ENCODE data around the gene PIEZO2.
A peak's percentile ranks its signal among the peaks of the same experiment; 100 is the strongest.
"Not testable (repeated sequence)": the region's sequence is repeated elsewhere in the genome, so short reads cannot be mapped to it uniquely, and the experiment has no call there.

Gene PIEZO2

DNA sequence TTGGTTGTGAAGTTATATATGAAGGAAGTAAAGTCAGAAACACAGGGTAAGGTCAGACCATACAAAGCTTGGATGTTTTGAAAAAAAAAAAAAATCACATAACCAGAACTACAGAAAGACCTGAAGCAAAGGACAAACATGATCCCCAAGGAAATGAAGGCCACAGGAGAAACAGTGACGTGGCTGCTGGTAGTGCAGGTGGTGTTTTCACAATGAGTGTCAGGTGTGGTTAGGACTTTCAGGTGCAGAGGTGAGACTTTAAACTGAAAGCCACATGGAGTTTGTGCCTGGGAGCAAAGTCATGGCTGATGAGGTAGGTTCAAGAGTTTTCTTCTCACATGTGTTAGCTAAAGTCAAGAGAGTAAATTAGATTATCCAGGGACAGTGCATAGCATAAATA is 270.7 kb downstream of the PIEZO2 start:
- no peak for DNase-seq

DNA sequence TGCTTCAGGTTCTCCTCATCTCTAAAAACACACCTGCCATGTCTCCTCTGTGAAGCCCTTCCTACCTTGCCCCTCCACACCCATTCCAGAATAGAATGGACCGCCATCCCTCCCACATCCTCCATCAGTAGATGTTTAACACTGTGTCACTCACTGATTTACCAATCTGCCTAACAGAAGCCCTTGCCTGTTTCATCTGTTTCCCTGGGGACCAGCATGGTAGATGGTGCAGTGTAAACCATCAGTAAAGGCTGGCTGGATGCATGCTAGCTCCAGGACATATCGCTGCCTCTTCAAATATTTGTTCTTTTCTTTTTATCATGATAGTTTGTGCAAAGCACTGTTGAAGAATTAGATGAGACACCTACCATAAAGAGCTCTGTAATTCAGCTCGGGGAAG is 271.4 kb downstream of the PIEZO2 start:
- DNase-seq = no peak

DNA sequence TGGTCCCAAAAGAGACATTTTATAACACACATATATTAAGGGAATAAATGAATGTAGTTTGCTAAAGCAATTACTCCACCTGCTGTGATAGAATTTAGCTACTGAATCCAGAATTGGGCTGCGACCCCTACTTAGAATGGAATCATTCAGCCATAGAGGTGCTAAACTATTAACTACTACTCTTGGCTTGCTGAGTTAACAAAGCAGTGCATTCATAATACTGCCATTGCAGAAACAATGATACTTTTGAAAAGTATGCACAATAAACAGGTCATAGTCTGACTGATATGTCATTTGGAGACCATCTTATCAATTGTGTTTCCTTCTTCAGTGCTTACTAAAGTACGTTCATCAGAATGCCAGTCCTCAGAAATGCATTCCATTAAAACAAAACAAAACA is 273.6 kb downstream of the PIEZO2 start:
- DNase-seq = no peak

DNA sequence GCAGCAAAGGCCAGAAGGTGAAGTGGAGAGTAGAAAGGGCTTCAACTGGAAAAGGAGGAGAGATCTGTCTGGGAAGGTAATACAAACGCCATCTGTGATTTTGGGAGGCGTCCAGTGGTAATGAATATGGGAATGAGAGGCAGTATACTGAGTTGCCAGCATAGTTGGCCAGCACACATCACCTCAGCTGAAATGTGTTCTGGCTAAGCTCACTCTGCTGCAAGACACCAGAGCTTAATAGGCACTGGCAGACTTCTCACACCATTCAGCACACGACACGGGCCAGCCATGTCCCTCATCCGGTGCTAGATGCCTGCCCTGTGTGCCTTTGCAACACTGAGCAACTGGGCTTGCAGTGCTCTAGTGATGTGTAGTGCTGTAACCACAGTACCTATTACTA is 277.1 kb downstream of the PIEZO2 start:
- DNase-seq = no peak

DNA sequence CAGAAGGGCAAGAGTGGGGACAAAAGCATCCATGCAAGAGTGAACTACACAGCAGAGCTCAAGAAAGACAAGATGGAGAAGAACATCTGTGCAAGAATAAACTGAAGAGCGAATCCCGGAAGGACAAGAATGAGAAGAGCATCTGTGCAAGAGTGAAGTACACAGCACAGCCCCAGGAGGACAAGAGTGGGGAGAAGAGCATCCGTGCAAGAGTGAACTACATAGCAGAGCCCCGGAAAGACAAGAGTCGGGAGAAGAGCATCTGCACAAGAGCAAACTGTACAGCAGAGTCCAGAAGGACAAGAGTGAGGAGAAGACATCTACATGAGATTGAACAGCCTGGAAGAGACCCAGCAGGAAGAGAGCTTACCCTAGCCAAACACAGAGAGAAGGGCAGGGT is 284.6 kb downstream of the PIEZO2 start:
- no peak for DNase-seq

DNA sequence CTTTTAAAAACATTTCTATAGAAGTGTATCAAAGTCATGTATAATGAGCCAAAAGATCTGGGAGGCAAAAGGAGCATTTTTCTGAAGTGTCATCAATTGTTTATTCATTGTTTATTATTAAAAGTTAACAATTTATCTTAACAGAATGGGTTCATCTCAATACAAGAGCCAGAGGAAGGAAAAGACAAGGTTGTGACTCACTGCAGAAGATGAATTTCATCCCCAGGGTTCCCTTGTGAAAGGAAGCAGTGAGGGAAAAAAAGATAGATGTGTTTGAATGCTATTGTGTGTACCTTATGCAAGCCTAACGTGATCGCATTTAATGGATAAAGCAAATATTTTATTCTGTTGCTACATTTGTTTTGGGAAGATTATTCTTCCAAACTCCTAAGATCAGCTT is 286.3 kb downstream of the PIEZO2 start:
- DNase-seq = no peak

DNA sequence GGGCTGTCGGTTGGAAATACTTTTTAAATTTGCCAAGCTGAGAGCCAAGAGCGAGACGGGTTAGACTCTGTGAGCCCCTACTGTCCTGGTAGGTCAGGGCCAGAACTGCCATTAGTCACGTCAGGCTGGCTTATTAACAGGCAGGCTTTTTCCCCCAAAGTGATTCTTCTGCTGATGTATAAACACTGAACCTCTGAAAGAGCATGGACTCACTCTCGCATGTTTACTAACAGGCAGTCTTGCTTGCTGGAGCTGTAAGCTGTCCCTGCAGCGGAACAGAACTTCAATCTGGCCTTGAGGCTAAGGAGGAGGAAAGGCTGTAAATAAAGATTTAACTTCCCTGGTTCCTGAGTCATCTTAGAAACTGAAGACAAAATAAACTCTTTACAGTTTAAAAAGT is 288.4 kb downstream of the PIEZO2 start:
- DNase-seq = no peak

DNA sequence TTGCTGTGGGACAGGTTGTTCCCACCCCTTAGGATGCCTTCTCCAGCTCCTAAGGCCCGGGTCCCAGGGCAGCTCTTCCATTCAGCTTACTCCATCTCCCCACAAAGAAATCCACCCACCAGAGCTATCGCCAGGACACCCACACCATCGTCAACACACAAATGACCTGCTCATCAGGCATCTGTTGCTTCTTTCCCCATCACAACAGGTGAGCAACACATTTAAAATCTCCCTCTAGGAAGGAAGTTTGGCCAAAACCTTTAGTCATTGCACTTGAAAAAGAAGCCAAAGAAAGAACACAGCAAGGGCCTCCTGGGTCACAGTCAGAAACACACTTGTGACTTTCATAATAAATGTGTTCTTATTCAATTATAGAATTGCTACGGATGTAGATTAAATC is 289.0 kb downstream of the PIEZO2 start:
- DNase-seq = no peak

DNA sequence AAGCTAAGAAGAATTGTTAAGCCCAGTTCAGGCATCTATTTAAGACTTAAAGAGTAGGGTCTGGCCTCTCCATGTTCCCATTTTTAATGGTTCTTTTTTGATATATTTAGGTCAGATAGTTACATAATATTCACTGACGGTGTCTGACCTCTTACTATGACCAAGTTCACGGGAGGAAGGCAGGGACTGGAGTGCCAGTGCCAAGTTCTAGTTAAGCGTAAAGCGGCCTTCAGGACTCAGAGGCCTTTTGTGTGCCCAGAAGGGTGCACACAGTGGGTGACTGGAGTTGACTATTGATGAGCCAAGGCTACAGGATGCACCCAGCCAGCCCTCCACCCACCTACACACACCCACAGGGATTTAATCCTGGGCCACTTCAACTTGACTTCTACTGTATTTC is 290.9 kb downstream of the PIEZO2 start:
- DNase-seq = no peak

DNA sequence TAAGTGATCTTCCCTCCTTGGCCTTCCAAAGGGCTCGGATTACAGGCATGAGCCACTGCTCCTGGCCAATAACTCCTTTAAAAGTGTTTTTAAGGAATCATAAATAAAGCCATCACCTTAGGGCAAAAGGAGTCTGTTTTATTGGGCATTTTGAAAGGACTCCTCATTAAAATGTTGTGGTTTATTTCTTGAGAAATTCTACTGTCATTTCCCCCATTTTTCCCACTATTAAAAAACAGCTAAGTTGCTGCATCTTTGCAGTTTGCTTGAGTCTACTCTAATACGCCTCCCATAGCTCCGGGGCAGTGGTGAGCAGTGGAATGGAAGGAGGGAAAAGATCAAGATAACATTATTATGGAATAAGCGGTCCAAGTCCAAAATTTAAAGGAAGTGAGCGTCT is 293.2 kb downstream of the PIEZO2 start:
- no peak for DNase-seq

DNA sequence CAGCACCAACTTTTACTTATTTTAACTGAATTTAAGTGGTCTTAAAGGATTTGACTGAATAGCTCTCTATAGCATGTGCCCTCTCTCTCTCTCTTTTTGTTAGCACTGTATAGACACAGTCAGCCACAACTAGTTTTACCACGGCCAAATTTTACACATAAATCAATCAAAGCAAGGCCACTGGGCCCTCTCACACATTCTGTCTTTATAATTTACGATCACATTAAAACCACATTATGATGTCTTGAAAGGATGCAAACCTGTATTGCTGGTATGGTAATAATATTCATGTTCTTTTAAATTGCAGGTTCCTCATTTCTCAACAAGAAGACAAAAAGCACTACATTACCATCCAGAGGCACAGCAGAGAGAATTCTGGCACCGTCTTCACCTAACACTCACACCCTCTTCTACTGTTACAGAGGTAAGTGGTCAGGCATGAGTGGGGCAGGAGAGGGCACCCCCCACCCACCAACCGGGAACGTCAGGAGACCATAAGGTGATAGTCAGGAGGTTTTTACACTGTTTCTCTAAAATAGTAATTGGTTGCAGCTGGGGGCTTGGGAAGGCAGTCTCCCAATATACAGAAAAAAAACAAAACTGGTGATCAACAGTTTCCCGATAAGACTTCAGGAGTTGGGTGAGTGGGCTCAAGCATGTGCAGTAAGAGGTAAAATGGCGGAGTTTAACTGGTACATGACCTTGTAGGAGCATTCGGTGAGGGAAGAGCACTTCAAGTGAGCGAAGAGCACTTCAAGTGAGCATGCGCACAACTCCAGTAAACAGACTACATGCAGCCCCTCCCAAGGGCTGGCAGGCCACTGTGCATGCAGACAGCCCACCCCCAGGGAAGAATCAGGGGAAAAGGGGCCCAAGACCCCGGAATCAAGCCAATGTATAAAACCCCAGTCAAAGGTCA is 296.7 kb downstream of the PIEZO2 start:
- DNase-seq = no peak

DNA sequence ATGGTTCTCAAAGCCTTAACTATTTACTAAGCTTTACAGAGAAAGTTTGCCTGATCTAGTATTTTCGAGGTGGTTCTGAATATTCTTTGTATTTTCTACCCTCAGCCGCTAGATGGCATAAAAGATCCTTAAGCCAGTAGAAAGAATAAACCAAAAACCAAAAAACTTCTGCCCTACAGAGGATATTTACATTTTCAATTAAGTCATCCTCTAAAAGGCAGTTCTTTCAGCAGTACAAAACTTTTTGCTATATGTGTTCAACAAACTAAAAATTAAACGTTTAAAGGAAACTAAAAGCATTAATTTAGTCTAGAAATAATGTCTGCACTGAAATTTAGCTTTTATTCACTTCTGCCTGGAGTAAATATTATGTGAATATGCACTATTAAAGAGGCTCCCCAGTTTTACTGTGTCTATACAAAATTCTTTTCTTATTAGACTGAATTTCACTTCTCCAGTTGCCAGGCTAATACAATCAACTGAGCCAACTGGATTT is 297.5 kb downstream of the PIEZO2 start:
- peak; percentile 50 for DNase-seq

DNA sequence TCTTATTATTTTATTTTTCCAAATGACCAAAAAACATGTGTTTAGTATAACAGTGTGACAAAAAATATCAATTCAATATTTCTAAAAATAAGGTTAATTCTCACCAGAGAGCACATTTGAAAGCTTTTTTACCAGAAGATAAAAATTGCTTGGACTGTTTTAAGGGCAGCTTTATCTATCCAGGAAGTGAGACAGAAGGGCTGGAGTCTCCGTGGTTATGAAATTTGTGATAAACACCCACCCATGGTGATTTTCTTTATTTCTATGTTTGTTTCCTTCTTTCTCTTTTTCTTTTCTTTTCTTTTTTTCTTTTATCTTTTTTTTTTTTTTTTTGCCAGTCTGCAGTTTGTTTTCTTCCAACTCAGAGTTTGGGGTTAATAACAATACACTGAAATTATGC is 298.5 kb downstream of the PIEZO2 start:
- no peak for DNase-seq

DNA sequence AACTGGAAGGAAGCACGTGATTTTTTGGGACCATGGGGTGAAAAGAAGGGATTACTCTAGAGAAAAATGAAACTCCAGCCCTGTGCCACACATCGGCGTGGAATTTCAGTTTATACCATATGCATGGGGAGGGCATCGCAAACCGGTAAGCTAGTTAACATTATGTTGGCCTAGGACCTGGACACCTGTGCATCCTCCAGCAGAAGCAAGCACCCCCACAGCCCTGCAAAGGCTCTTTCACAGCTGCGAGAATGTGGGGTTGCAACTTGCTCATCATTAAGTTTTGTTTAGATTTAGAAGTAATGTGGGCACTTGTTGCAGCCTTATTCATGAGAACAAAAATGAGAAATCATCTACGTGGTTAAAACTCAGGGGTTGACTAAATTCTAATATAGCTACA is 299.2 kb downstream of the PIEZO2 start:
- no peak for DNase-seq

DNA sequence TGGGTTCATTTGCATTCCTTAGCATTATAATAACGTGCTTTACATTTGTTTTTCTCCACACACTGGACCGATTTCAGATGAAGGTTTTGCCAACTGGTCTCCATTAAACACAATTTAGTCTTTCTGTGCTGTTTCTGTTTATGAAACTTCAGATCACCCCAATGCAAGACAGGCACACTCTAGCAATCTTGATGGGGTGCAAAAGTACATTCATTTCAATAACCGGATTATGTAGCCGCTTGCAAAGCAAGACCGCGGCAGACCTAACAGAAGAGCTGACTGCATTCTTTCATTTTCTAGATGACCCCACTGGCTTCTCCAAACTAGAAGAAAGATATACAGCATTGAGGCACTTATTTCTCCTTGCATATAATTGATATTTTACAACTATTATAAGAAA is 301.5 kb downstream of the PIEZO2 start:
- DNase-seq = no peak

DNA sequence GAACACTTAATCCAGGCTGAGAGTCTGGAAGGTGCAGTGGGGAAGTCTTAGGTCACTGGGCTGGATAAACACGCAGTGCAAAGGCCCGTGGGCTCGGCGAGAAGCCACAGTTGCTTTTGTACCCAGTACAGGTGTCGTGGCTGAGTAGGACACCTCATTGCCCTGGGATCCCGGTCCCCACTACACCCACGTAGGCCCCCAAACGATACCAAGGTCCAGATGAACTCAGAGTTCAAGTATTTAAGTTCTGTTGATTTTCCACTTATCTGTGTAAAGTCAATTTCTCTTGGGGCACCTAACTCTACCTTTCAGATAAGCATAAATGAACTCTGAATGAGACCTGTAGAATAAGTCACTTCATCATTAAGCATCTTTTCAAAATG is 302.0 kb downstream of the PIEZO2 start:
- no peak for DNase-seq

DNA sequence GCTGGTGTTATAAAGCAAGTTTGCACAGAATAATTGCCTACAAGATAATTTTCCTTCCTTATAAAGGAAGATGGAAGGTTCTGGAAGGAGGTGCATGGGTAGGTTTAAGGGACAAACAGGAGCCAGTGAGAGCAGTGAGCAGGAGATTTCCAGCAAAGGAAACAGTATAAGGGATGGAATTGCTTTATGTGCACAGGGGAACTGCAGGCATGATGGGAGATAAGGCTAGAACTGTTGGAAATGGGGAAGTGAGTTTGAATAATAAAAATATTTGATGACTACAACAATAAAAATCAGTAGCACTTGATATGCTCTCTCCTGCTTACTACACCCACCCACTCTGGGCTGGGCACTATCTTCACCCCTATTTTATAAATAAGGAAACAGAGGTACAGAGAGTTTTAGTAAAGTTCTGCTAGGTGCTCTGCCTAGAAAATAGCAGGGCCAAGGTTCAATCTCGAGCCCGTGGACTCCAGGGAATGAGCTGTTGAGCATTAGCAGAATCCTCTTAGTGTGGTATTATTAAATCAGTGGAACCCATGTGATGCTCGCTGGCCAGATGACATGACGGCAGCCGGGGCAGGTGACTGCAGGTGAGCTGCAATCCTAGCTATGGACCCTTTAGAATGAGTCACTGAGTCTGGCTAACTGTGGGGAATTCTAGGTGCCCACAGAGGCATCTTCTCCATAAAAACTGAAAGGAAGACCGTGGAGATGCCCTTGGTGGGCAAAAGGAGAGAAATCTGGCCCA is 302.5 kb downstream of the PIEZO2 start:
- no peak for DNase-seq

DNA sequence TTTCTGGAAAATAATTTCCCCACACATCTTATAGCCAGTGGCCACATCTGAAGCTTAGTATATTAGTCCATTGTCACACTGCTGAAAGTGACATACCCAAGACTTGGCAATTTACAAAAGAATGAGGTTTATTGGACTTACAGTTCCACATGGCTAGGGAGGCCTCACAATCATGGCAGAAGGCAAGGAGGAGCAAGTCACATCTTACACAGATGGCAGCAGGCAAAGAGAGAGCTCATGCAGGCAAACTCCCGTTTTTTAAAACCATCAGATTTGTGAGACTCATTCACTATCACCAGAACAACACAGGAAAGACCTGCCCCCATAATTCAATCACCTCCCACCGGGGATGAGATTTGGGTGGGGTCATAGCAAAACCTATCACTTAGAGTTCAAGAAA is 303.3 kb downstream of the PIEZO2 start:
- DNase-seq = not testable (repeated sequence)

DNA sequence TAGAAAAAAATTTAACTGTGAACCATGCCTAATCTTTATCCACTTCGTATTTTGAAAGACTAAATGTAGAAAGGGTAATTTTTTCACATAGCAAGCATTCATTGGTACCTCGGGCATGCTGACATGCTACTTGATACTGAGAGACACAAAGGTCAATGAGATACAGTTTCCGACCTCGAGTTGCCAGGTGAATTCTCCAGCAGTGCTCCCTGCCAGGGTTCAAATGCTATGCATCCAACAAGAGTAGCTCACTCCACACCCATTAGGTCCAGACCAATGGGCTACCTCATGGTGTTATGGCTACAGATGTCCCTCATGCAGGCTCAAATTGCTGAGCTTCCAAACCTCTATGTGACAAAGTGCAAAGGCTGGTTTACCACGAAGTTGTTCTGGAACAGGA is 305.8 kb downstream of the PIEZO2 start:
- no peak for DNase-seq

DNA sequence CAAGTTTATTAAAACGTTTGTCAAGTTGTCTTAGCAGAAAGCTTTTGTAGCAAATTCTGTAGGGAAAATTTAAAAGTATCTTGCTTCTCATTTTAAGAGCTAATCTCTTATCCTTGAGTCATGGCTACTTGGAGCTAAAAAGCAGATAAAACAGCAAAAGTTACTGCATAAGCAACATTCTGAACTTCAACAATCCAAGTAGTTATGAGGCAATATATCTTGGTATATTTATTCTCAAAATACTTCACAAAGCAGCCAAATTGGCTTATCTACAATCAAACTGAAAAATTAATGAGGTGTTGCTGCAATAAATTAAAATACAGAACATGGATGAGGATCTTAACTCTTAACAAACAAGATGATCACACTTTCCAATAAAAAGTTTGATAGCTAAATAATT is 306.5 kb downstream of the PIEZO2 start:
- no peak for DNase-seq

DNA sequence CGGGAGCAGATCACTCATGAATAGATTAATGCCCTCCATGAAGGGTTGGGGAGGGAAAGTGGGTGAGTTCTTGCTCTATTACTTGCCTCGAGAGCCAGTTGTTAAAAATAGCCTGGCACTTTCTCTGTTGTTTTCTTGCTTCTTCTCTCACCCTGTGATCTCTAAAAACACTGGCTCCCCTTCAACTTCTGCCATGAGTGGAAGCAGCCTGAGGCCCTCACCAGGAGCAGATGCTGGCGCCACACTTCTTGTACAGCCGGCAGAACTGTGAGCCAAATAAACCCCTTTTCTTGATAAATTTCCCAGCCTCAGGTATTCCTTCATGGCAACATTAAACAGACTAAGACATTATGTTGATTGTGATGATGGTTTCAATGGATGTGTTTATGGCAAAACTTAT is 307.0 kb downstream of the PIEZO2 start:
- no peak for DNase-seq

DNA sequence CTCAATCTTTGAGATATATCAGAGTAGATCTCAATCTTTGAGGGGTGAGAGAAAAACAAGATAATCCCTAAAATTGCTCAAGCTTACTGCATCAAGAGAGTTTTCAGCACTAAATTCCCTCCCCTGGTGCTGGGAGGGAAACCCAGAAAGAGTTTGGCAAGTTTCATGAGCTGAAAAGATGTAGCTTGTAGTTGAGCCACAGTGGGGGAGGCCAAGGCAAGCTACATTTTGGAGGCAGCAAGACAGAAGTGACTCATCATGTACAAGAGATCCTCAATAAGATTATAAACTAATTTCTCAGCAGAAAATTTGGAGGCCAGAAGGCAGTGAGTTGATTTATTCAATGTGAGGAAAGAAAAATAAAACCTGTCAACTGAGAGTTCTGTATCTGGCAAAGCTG is 308.2 kb downstream of the PIEZO2 start:
- DNase-seq = no peak

DNA sequence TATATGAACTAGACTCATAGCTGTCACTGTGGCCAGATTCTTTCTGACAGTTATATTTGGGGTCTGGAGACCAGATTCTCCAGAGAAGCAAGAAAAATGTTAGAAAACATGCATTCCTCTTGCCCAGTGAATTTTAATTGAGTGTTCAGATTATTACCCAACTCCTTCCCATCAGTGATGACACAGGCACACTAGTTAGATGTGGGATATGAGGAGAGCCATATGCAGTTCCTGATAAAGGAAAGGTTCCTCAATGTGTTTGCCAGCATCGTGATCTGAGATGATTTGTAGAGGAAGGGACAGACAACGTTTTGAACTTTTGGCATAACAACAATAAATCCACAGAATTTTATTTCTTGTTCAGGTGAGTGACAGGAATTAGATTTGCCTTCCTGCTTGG is 308.6 kb downstream of the PIEZO2 start:
- no peak for DNase-seq

DNA sequence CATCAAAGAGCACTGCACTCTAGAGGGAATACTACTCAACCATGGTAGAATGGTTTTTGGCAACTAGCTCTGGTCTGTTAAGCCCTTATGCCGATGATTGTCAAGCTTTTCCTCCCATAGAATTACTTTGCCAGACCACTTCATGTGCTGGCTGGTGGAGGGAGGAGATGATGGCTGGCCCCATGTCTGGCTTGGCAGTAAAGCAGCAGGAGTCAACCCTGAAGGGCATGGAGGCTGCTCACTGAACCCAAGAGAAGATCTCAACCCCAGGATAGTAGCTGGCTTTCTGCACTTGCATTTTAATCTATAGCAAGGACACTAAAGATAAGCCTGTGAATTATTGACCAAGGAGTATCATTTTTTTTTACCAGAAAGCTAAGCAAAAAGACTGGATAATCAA is 309.9 kb downstream of the PIEZO2 start:
- DNase-seq = no peak

Measured in NCI-H510A treated with DMSO at 0.1 percent for 48 hours (cell line).